Smooth muscle cell (in vitro differentiated cells): ENCODE measurements around the gene GLYATL3. TPM values are rescaled to one million over a fixed set of nuclear protein-coding genes. Genes with fewer than 3 reads are reported as not detected.

Source experiments
- DNase-seq: peaks from one replicate; lab custom pipeline; 2025; ENCODE audit not compliant: unreplicated experiment; lab: John Stamatoyannopoulos, UW
- H2AFZ ChIP-seq: fragments of 200-600 bp; sonication (generic); 2 replicates; pipeline ENCODE4 v1.6.0; 2016; ENCODE audit warnings: antibody characterized with exemption, low read depth, mild to moderate bottlenecking
- H3F3A ChIP-seq: fragments of 200-600 bp; sonication (generic); 2 replicates; pipeline ENCODE4 v1.6.0; 2017; ENCODE audit warnings: antibody characterized with exemption, low read depth
- H3K27ac ChIP-seq: fragments of 200-600 bp; sonication (generic); 2 replicates; pipeline ENCODE4 v1.5.1; 2016; ENCODE audit warnings: low read depth, mild to moderate bottlenecking
- H3K27me3 ChIP-seq: fragments of 200-600 bp; sonication (generic); 2 replicates; pipeline ENCODE4 v1.6.1; 2016; ENCODE audit warnings: low read depth, mild to moderate bottlenecking
- H3K36me3 ChIP-seq: fragments of 200-600 bp; sonication (generic); 2 replicates; pipeline ENCODE4 v1.5.1; 2016; ENCODE audit warnings: low read depth
- H3K4me1 ChIP-seq: fragments of 200-600 bp; sonication (generic); 2 replicates; pipeline ENCODE4 v1.5.1; 2016; ENCODE audit warnings: low read depth
- H3K4me2 ChIP-seq: fragments of 200-600 bp; sonication (generic); 2 replicates; pipeline ENCODE4 v1.6.0; 2016; ENCODE audit warnings: mild to moderate bottlenecking
- H3K4me3 ChIP-seq: fragments of 200-600 bp; sonication (generic); 2 replicates; pipeline ENCODE4 v1.5.1; 2016; ENCODE audit warnings: mild to moderate bottlenecking
- H3K79me2 ChIP-seq: fragments of 200-600 bp; sonication (generic); 2 replicates; pipeline ENCODE4 v1.6.0; 2016; ENCODE audit warnings: low read depth, mild to moderate bottlenecking
- H3K9ac ChIP-seq: fragments of 200-600 bp; sonication (generic); 2 replicates; pipeline ENCODE4 v1.6.0; 2016; ENCODE audit warnings: low read depth
- H3K9me3 ChIP-seq: fragments of 200-600 bp; sonication (generic); replicated peaks from 2 replicates; pipeline ENCODE4 v1.5.1; 2016; ENCODE audit warnings: low read depth
- H4K20me1 ChIP-seq: fragments of 200-600 bp; sonication (generic); 2 replicates; pipeline ENCODE4 v1.6.0; 2016; ENCODE audit warnings: low read depth
- WGBS: methylation state at CpG from one replicate; pipeline ENCODE4 v1.1.7; 2016; ENCODE audit warnings: low lambda C conversion rate; 5-methylcytosine and 5-hydroxymethylcytosine counted together
- polyA plus RNA-seq: library from polyadenylated mRNA; unstranded; fragments of >200 nt; fragmentation: Nextera tagmentation; extraction: Ambion mirVana; gene quantifications from 2 replicates; pipeline ENCODE4 v1.2.1, GENCODE V29; 2016
- total RNA-seq: library from RNA; depleted of rRNA; stranded (reverse); fragments of >200 nt; gene quantifications from 2 replicates; pipeline ENCODE4 v1.2.3, GENCODE V29; 2014
- TF ChIP-seq, protein P1 (sequence below): fragments of 200-600 bp; sonication (generic); IDR thresholded peaks from 2 replicates; pipeline ENCODE4 v1.5.1; 2017; ENCODE audit warnings: borderline replicate concordance, mild to moderate bottlenecking, antibody characterized with exemption; ENCODE audit not compliant: insufficient read depth, poor library complexity, severe bottlenecking

The GLYATL3 gene
- total and polyA plus RNA-seq, 2 experiments from 2014 or later, result not detected

DNA sequence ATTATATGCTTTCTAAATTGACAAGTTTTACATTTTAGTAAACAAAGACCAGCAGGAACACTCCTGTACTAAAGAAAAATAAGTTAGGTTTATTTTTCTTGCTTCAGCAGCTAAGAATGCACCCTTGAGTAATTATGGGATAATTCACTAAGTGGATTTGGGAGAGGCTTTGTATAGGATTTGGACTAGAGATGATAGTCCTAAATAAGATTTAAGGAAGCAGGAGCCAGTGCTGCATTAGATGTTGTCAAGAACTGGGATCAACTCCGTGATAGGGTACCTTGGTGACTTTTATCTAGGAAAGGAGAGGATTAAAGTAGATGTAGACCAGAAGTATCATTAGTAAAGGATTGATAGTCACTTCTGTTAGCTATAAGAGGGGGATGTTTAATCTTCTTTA lies 46.6 kb downstream of the GLYATL3 start:
- H4K20me1 ChIP-seq, result no peaks in the 10 kb centered on the region
- WGBS, result 14% methylated on average over 1 of the region's 1 CpG

DNA sequence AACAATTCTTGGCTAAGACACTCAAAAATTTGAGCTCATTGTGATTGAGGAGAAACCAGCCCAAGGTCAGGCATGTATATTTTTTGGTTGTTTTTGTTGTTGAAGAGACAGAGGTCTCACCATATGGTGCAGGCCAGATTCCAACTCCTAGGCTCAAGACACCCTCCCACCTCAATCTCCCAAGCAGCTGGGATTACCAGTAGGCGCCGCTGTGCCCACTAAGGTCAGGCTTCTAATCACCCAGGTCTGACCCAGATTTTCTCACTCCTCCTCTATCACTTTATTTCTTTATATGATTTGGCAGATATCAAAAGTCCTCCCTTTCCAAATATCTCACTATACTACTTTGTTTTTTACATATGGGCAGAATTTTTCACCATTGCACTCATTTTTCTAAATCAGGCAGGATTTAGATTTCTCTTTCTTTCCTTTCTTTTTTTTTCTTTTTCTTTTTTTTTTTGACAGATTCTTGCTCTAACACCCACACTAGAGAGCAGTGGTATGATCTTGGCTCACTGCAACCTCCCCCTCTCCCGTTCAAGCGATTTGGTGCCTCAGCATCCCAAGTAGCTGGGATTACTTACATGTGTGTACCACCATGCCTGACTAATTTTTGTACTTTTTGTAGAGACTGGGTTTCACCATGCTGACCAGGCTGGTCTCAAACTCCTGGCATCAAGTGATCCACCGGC lies 49.0 kb downstream of the GLYATL3 start:
- H3K9ac ChIP-seq, result no peak overlapping the region
- no peak overlapping the region for H3K27ac ChIP-seq
- H2AFZ ChIP-seq, result no peak overlapping the region
- H3K27me3 ChIP-seq, result peaks cover 20% of the 10 kb centered on the region
- peaks cover 37% of the 10 kb centered on the region for H3K4me1 ChIP-seq
- 64% methylated on average over 5 of the region's 5 CpGs for WGBS
- H4K20me1 ChIP-seq, result no peaks in the 10 kb centered on the region
- no peaks in the 10 kb centered on the region for H3K36me3 ChIP-seq
- no peaks in the 10 kb centered on the region for H3K79me2 ChIP-seq
- TF ChIP-seq, protein P1, sequence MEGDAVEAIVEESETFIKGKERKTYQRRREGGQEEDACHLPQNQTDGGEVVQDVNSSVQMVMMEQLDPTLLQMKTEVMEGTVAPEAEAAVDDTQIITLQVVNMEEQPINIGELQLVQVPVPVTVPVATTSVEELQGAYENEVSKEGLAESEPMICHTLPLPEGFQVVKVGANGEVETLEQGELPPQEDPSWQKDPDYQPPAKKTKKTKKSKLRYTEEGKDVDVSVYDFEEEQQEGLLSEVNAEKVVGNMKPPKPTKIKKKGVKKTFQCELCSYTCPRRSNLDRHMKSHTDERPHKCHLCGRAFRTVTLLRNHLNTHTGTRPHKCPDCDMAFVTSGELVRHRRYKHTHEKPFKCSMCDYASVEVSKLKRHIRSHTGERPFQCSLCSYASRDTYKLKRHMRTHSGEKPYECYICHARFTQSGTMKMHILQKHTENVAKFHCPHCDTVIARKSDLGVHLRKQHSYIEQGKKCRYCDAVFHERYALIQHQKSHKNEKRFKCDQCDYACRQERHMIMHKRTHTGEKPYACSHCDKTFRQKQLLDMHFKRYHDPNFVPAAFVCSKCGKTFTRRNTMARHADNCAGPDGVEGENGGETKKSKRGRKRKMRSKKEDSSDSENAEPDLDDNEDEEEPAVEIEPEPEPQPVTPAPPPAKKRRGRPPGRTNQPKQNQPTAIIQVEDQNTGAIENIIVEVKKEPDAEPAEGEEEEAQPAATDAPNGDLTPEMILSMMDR, result no peak
- no peak for DNase-seq
- H3K9me3 ChIP-seq, result no peaks in the 10 kb centered on the region
- H3K4me3 ChIP-seq, result no peak overlapping the region
- H3F3A ChIP-seq, result no peaks in the 10 kb centered on the region
- H3K4me2 ChIP-seq, result no peak overlapping the region

More for the DNA sequence above, 46.6 kb downstream of the GLYATL3 start:
- no peak overlapping the region for H3K4me2 ChIP-seq
- H3K4me1 ChIP-seq, result peaks cover 25% of the 10 kb centered on the region
- no peak overlapping the region for H3K4me3 ChIP-seq
- H3F3A ChIP-seq, result peaks cover 4% of the 10 kb centered on the region
- no peaks in the 10 kb centered on the region for H3K9me3 ChIP-seq
- TF ChIP-seq, protein P1, result no peak
- H3K36me3 ChIP-seq, result no peaks in the 10 kb centered on the region
- H2AFZ ChIP-seq, result peak overlapping the region; percentile 1
- DNase-seq, result no peak
- H3K79me2 ChIP-seq, result no peaks in the 10 kb centered on the region
- no peak overlapping the region for H3K9ac ChIP-seq
- H3K27me3 ChIP-seq, result peaks cover 12% of the 10 kb centered on the region
- no peak overlapping the region for H3K27ac ChIP-seq

DNA sequence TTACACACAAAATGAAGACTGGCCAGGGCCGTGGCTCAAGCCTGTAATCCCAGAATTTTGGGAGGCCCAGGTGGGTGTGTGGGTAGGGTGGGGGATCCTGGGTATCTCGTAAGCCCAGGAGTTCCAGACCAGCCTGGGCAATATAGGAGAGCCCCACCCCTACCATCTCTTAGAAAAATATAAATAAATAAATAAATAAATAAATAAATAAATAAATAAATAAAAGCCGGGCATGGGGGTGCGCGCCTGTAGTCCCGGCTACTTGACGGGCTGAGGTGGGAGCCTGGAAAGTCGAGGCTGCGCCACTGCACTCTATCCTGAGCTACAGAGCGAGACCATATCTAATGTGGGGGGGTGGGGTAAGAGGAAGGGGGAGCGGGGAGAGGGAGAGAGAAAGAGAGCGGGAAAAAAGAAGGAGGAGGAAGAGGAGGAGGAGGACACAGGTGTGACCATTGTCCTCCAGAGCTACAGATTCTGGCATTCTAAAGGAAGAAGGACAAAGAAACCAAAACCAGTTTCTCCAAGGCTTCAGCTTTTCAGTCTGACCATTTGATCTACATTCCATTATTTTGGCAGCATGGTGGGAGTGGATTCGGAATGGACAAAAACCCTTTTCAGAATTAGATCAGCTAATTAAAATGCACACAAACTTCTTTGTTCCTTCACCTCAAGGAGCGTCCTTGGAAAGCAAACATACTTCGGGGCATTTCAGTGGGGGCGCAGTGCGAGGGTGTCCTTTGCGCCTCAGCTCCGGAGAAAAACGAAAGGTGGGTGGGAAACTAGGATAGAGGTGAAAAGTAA lies 50.2 kb downstream of the GLYATL3 start:
- no peak for DNase-seq
- peaks cover 20% of the 10 kb centered on the region for H3K27me3 ChIP-seq
- H4K20me1 ChIP-seq, result no peaks in the 10 kb centered on the region
- H3K4me2 ChIP-seq, result peak overlapping the region; percentile 90
- TF ChIP-seq, protein P1, result no peak
- peaks cover 46% of the 10 kb centered on the region for H3K4me1 ChIP-seq
- no peak overlapping the region for H3K9ac ChIP-seq
- H3K9me3 ChIP-seq, result no peaks in the 10 kb centered on the region
- peak overlapping the region; percentile 80 for H2AFZ ChIP-seq
- no peaks in the 10 kb centered on the region for H3F3A ChIP-seq
- H3K79me2 ChIP-seq, result no peaks in the 10 kb centered on the region
- no peaks in the 10 kb centered on the region for H3K36me3 ChIP-seq
- H3K27ac ChIP-seq, result no peak overlapping the region
- peak overlapping the region; percentile 55 for H3K4me3 ChIP-seq
- WGBS, result 40% methylated on average over 19 of the region's 20 CpGs
